Upper lobe of right lung (tissue), 1 donor: ENCODE data around the gene CTSE. TPM values are rescaled to one million over a fixed set of nuclear protein-coding genes. Genes with fewer than 3 reads are reported as not detected.

Experiments used
- ATAC-seq: fragments of 200-7000 bp; cut with Tn5 transposase; one replicate; pipeline ENCODE4 v1.9.1; 2020; ENCODE audit warnings: mild to moderate bottlenecking, moderate library complexity
- DNase-seq: peaks from one replicate; pipeline ENCODE4 v3.0.0-alpha.2; 2020
- H3K27ac ChIP-seq: fragments of 200-600 bp; one replicate; pipeline ENCODE4 v1.8.0; 2022
- H3K27me3 ChIP-seq: fragments of 200-600 bp; one replicate; pipeline ENCODE4 v1.8.0; 2022; ENCODE audit warnings: mild to moderate bottlenecking
- H3K36me3 ChIP-seq: fragments of 200-600 bp; one replicate; pipeline ENCODE4 v1.8.0; 2022
- H3K4me1 ChIP-seq: fragments of 200-600 bp; one replicate; pipeline ENCODE4 v1.8.0; 2022
- H3K4me3 ChIP-seq: fragments of 200-600 bp; one replicate; pipeline ENCODE4 v1.8.0; 2022; ENCODE audit warnings: mild to moderate bottlenecking
- H3K9me3 ChIP-seq: fragments of 200-600 bp; one replicate; pipeline ENCODE4 v1.8.0; 2022
- intact Hi-C: fragments of 100-400 bp; cut with DNase I; formaldehyde crosslinking; loops from one replicate; pipeline ENCODE4 v1.11.0; 2022
- total RNA-seq: library from RNA; stranded (reverse); fragmentation: NEBNext Ultra II Directional; extraction: Animal tissue kit (Norgen Biotek cat#: 25700); gene quantifications from one replicate; pipeline ENCODE4 v1.2.1, GENCODE V29; 2021
- TF ChIP-seq, protein P1 (sequence below): fragments of 200-600 bp; IDR thresholded peaks from one replicate; pipeline ENCODE4 v1.8.0; 2022; ENCODE audit warnings: antibody characterized with exemption
- donor health status: DM: no; HTN: yes; CAD: no; lungs with severe emphysema.

Gene CTSE
- total RNA-seq, 1 donor from 2014 or later, result 85.8 TPM

DNA sequence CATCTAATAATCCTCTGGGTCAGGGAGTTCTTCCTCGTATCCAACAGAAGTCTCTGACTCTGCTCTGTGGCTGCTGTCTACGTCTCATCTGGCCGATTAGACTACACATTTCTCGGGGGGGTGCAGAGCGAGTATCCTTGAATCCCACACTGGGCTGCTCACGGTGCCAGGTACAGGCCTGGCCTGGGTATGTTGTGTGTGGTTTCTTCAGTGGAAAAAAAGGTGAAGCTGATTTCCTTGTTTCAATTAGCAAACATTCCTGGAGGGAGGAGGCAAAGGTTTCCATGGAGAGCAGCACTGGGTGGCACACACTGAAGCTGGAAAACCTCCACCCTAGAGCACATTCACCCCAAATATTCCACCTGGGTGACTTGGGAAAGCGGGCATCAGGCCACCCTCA lies 18.5 kb downstream of the CTSE start:
- no peak overlapping the region for H3K27ac ChIP-seq
- peaks cover 19% of the 10 kb centered on the region for H3K4me1 ChIP-seq
- no peak overlapping the region for H3K4me3 ChIP-seq
- no peaks in the 10 kb centered on the region for H3K36me3 ChIP-seq
- intact Hi-C loops, result no loop called here
- TF ChIP-seq, protein P1, sequence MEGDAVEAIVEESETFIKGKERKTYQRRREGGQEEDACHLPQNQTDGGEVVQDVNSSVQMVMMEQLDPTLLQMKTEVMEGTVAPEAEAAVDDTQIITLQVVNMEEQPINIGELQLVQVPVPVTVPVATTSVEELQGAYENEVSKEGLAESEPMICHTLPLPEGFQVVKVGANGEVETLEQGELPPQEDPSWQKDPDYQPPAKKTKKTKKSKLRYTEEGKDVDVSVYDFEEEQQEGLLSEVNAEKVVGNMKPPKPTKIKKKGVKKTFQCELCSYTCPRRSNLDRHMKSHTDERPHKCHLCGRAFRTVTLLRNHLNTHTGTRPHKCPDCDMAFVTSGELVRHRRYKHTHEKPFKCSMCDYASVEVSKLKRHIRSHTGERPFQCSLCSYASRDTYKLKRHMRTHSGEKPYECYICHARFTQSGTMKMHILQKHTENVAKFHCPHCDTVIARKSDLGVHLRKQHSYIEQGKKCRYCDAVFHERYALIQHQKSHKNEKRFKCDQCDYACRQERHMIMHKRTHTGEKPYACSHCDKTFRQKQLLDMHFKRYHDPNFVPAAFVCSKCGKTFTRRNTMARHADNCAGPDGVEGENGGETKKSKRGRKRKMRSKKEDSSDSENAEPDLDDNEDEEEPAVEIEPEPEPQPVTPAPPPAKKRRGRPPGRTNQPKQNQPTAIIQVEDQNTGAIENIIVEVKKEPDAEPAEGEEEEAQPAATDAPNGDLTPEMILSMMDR, result no peak
- no peaks in the 10 kb centered on the region for H3K9me3 ChIP-seq
- no peaks in the 10 kb centered on the region for H3K27me3 ChIP-seq
- DNase-seq, result no peak
- no peak for ATAC-seq

DNA sequence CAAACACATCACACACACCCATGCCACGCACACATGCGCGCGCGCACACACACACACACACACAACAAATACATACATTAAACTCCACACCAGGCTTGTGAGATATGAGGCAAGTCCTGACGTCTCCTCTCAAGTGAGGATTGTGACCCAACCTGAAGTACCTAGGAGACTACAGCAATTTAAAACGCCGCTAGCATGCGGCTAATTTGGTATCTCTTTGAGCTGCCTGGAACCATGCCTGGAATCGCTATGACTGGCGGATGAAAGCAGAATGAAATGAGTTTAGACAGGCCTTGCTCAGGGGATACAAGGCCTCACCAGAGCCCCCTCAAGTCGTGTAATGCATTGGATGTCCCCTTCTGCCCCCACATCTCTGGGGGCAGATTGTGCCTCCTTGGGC lies 18.9 kb downstream of the CTSE start:
- ATAC-seq (no peak), DNase-seq (no peak)
- intact Hi-C loops, result no loop called here
- H3K27me3 ChIP-seq, result no peaks in the 10 kb centered on the region
- no peaks in the 10 kb centered on the region for H3K9me3 ChIP-seq
- H3K4me3 ChIP-seq, result no peak overlapping the region
- peaks cover 19% of the 10 kb centered on the region for H3K4me1 ChIP-seq
- TF ChIP-seq, protein P1, result no peak
- no peak overlapping the region for H3K27ac ChIP-seq
- no peaks in the 10 kb centered on the region for H3K36me3 ChIP-seq

DNA sequence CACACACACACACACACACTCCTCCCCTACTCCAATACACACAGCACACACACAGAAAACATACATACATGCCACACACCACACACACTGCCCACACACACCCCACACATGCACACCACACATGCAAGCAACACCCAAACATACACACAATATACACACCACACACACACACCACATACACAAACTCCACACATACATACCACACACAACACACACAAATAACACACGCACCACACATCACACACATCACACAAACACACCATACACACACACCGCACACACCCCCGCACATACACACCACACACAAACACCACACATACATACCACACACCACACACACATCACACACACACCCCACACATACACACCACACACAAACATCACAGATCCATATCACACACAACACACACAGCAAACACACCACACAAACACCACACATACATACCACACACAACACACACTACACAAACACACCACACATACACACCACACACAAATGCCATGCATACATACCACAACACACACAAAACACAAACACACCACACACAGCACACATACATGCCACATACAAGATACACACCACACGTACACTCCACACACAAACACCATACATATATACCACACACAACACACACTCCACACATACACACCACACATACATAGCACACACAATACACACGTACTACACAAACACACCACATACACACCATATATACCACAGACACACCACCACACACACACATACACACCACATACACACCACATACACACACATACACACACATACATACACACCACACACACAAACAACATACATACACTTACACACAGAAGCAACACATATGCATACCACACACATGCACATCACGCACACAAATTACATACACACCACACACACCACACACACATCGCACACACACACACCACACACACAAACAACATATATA lies 19.6 kb downstream of the CTSE start:
- Histone ChIP-seq H3K4me1 (peaks cover 19% of the 10 kb centered on the region), H3K36me3 (no peaks in the 10 kb centered on the region), H3K27me3 (no peaks in the 10 kb centered on the region), H3K9me3 (no peaks in the 10 kb centered on the region), H3K27ac (no peak overlapping the region), H3K4me3 (no peak overlapping the region)
- ATAC-seq, result no peak
- TF ChIP-seq, protein P1, result no peak
- DNase-seq, result no peak
- intact Hi-C loops, result no loop called here

DNA sequence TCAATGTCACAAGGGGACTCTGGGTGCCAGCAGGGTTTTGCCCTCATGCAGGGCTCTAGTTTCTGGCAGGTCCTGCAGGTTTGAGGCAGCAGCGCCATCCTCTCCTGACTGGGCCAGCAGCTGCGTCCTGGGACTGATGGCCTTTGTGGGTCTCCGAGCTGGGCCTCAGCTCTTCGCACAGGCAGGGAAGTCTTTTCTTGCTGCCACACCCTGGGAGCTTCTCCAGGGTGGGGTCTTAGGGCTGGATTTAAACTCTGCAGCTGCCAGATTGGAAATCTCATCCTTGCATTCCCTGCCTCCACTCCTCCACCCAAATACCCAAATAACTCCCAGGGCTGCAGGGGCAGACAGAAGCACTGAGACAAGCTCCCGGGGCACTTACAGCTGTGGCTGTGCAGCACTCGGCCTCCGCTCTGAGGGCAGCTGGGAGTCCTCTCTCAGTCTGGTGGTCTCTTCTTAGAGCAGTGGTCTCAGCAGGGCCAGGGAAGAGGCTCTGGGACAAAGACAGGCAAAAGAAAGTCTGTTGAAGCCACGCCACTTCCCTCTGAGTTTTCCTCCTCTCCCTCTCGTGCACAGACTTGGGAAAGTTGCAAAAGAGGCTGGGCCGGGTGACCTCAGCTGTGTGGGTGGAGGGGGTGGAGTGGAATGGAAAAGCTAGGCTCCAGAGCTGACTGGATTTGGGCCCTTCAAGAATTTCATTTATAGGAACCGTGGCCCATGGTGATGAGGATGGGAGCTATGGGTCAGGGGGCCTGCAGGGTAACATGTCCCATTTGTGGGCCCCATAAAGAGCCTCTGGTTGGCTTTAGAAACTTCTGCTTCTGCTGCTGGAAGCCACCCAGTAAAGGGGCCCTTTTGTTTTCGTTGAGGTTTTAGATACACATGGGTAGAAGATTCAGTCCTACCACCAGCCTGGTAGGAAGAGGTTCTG lies 20.6 kb downstream of the CTSE start, which contains the start of gene RAB7B:
Gene RAB7B, minus strand, starts transcription at position 525 of the 931 bp plus-strand sequence. CDS start 9,260 bp downstream, outside the sequence.
- H3K9me3 ChIP-seq, result no peaks in the 10 kb centered on the region
- H3K27ac ChIP-seq, result peak within 1 kb of the TSS; percentile 72
- peak within 1 kb of the TSS; percentile 50 for H3K4me3 ChIP-seq
- H3K4me1 ChIP-seq, result peaks cover 19% of the 10 kb centered on the region
- peak; percentile 83 for ATAC-seq
- H3K27me3 ChIP-seq, result no peaks in the 10 kb centered on the region
- TF ChIP-seq, protein P1, result no peak
- peak; percentile 88 for DNase-seq
- H3K36me3 ChIP-seq, result no peaks in the 10 kb centered on the region
- intact Hi-C loops, result no loop called here

DNA sequence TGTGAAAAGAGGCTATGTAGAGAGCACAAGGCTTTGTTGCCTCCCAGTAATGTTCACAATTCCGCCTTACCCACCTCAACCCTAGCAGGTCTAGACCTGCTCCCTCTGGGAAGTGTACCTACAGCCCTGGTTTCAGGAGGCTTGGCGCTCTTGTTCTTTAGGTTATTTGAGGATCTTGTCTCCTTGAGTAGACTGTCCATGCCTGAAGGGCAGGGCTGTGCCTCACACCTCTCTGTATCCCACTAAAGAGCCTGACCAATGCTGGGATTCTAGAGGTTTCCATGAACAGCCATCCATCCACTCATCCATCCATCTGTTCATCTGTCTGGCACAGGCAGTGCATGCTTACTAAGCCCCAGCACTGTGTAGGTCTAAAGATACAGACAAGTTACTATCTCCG lies 21.5 kb downstream of the CTSE start:
- Histone ChIP-seq H3K27me3 (no peaks in the 10 kb centered on the region), H3K27ac (peak overlapping the region; percentile 72), H3K36me3 (no peaks in the 10 kb centered on the region), H3K4me3 (peak overlapping the region; percentile 50), H3K9me3 (no peaks in the 10 kb centered on the region), H3K4me1 (peaks cover 19% of the 10 kb centered on the region)
- DNase-seq (no peak), ATAC-seq (no peak)
- TF ChIP-seq, protein P1, result no peak
- intact Hi-C loops, result no loop called here
